Esophagus muscularis mucosa (tissue), 4 donors: ENCODE data around the gene EHD3. TPM values are rescaled to one million over a fixed set of nuclear protein-coding genes. Genes with fewer than 3 reads are reported as not detected.

Experiments used
- DNase-seq: peaks from one replicate; pipeline ENCODE4 v3.0.0-alpha.2; 2017; ENCODE audit errors: extremely low spot score
- H3K27ac ChIP-seq, 4 donors: fragments of 200-600 bp; sonication (generic); replicated peaks in 1 of 4; 1 replicate in 3 of 4; 2 replicates in 1 of 4; pipeline ENCODE4 v1.5.1; 2016 to 2019; ENCODE audit warnings: mild to moderate bottlenecking in 1 of 4
- H3K27me3 ChIP-seq, 4 donors: fragments of 200-600 bp; sonication (generic); one replicate each; pipeline versions ENCODE4 v1.5.1 to v1.6.0; 2016 to 2019
- H3K36me3 ChIP-seq, 4 donors: fragments of 200-600 bp; sonication (generic); one replicate each; pipeline ENCODE4 v1.5.1; 2016 to 2019
- H3K4me1 ChIP-seq, 4 donors: fragments of 200-600 bp; sonication (generic); one replicate each; pipeline ENCODE4 v1.5.1; 2016 to 2019
- H3K4me3 ChIP-seq, 4 donors: fragments of 200-600 bp; sonication (generic); 1 replicate in 2 of 4; 2 replicates in 2 of 4; pipeline ENCODE4 v1.5.1; 2016 to 2019; ENCODE audit warnings: mild to moderate bottlenecking in 4 of 4, moderate library complexity in 1 of 4
- H3K9me3 ChIP-seq, 4 donors: fragments of 200-600 bp; sonication (generic); 1 replicate in 3 of 4; 2 replicates in 1 of 4; pipeline ENCODE4 v1.5.1; 2016 to 2019
- CTCF ChIP-seq, 3 experiments: fragments of 200-600 bp in 2 of 3; fragments of 450-650 bp in 1 of 3; sonication (generic) in 2 of 3; IDR thresholded peaks; one replicate each; pipeline ENCODE4 v1.5.1; 2017 to 2019; ENCODE audit warnings: antibody characterized with exemption in 3 of 3, mild to moderate bottlenecking in 2 of 3, moderate library complexity in 1 of 3
- EP300 ChIP-seq: sonication (generic); formaldehyde crosslinking; IDR thresholded peaks from one replicate; pipeline ENCODE4 v1.6.1; 2017; ENCODE audit warnings: antibody characterized with exemption
- POLR2A ChIP-seq: fragments of 450-650 bp; IDR thresholded peaks from one replicate; pipeline ENCODE4 v1.6.1; 2017; ENCODE audit warnings: antibody characterized with exemption, moderate library complexity, mild to moderate bottlenecking, low read depth
- POLR2AphosphoS5 ChIP-seq, 2 donors: sonication (generic); formaldehyde crosslinking; IDR thresholded peaks; one replicate each; pipeline ENCODE4 v1.6.1; 2017; ENCODE audit warnings: antibody characterized with exemption in 2 of 2
- WGBS: methylation state at CpG from one replicate; pipeline ENCODE4 v1.1.5; 2018; 5-methylcytosine and 5-hydroxymethylcytosine counted together
- intact Hi-C: fragments of 100-400 bp; cut with DNase I; formaldehyde crosslinking; loops from one replicate; pipeline ENCODE4 v1.15.1; 2023
- total RNA-seq, 4 donors: library from RNA; depleted of rRNA; stranded (reverse); fragments of >200 nt; gene quantifications; one replicate each; pipeline versions ENCODE4 v1.1.0 to v1.2.1, GENCODE V29; 2016

The EHD3 gene
- total RNA-seq, 4 donors from 2014 or later, result 3.8 to 7.4 (median 4.6) TPM

- no peak overlapping the region for H3K27ac ChIP-seq
- peaks cover 0 to 6% (median 0%) of the 10 kb centered on the region in 4 donors for H3K27me3 ChIP-seq
- no peaks in the 10 kb centered on the region for H3K4me1 ChIP-seq
- WGBS, result 27% methylated on average over 2 of the region's 2 CpGs
- no peaks in the 10 kb centered on the region for H3K36me3 ChIP-seq
- H3K9me3 ChIP-seq, result no peaks in the 10 kb centered on the region
- DNase-seq, result no peak
- no peak for TF ChIP-seq CTCF (IDR thresholded peaks at IDR 0.05)
- no peak for TF ChIP-seq POLR2A
- no peak for TF ChIP-seq POLR2AphosphoS5 (IDR thresholded peaks at IDR 0.05)
- no peak for TF ChIP-seq EP300
- intact Hi-C loops, result no loop called here
- H3K4me3 ChIP-seq, result no peak overlapping the region
Observed at GRCh38 chr2:31226266-31226665, 7.7 kb upstream of the EHD3 start.

GRCh38 chr2:31227110-31227509, 6.8 kb upstream of the EHD3 start:
- WGBS, result 65% methylated on average over 6 of the region's 6 CpGs
- intact Hi-C loops, result no loop called here
- H3K4me3 ChIP-seq, result no peak overlapping the region
- TF ChIP-seq POLR2AphosphoS5 (IDR thresholded peaks at IDR 0.05) (no peak), POLR2A (no peak), EP300 (no peak), CTCF (IDR thresholded peaks at IDR 0.05) (no peak)
- H3K4me1 ChIP-seq, result no peaks in the 10 kb centered on the region
- DNase-seq, result no peak
- no peak overlapping the region for H3K27ac ChIP-seq
- H3K27me3 ChIP-seq, result peaks cover 0 to 6% (median 0%) of the 10 kb centered on the region in 4 donors
- H3K9me3 ChIP-seq, result no peaks in the 10 kb centered on the region
- no peaks in the 10 kb centered on the region for H3K36me3 ChIP-seq

GRCh38 chr2:31227711-31228125, 6.2 kb upstream of the EHD3 start:
- WGBS, result 67% methylated on average over 9 of the region's 10 CpGs
- intact Hi-C loops, result no loop called here
- H3K36me3 ChIP-seq, result no peaks in the 10 kb centered on the region
- H3K4me3 ChIP-seq, result no peak overlapping the region
- TF ChIP-seq POLR2A (no peak), POLR2AphosphoS5 (IDR thresholded peaks at IDR 0.05) (no peak), EP300 (no peak), CTCF (IDR thresholded peaks at IDR 0.05) (no peak)
- no peaks in the 10 kb centered on the region for H3K9me3 ChIP-seq
- H3K4me1 ChIP-seq, result no peaks in the 10 kb centered on the region
- H3K27me3 ChIP-seq, result peaks cover 0 to 6% (median 0%) of the 10 kb centered on the region in 4 donors
- DNase-seq, result no peak
- no peak overlapping the region for H3K27ac ChIP-seq

- WGBS, result 71% methylated on average over 3 of the region's 3 CpGs
- Histone ChIP-seq H3K4me3 (no peak overlapping the region), H3K9me3 (no peaks in the 10 kb centered on the region), H3K36me3 (no peaks in the 10 kb centered on the region), H3K27me3 (no peaks in the 10 kb centered on the region), H3K27ac (no peak overlapping the region), H3K4me1 (peaks cover 6 to 7% (median 6%) of the 10 kb centered on the region in 4 donors)
- no peak for DNase-seq
- intact Hi-C loops, result no loop called here
- TF ChIP-seq POLR2A (no peak), EP300 (no peak), POLR2AphosphoS5 (IDR thresholded peaks at IDR 0.05) (no peak), CTCF (IDR thresholded peaks at IDR 0.05) (no peak)
Observed at GRCh38 chr2:31228717-31229116, 5.2 kb upstream of the EHD3 start.

- intact Hi-C loops, result no loop called here
Observed at GRCh38 chr2:31230751-31231150, 3.2 kb upstream of the EHD3 start.

More at GRCh38 chr2:31230751-31231150, 3.2 kb upstream of the EHD3 start:
- Histone ChIP-seq H3K27ac (no peak overlapping the region), H3K9me3 (no peaks in the 10 kb centered on the region), H3K4me3 (no peak overlapping the region), H3K36me3 (no peaks in the 10 kb centered on the region), H3K27me3 (no peaks in the 10 kb centered on the region), H3K4me1 (peaks cover 17 to 21% (median 19%) of the 10 kb centered on the region in 4 donors)
- 69% methylated on average over 3 of the region's 3 CpGs for WGBS
- TF ChIP-seq POLR2AphosphoS5 (IDR thresholded peaks at IDR 0.05) (no peak), POLR2A (no peak), EP300 (no peak), CTCF (IDR thresholded peaks at IDR 0.05) (no peak)
- DNase-seq, result no peak
